BJ (cell line): ENCODE results near the gene DCTN4. TPM values are rescaled to one million over a fixed set of nuclear protein-coding genes. Genes with fewer than 3 reads are reported as not detected.

Experiments used
- CTCF ChIA-PET: fragments of 350-600 bp; formaldehyde crosslinking; extraction: SDS; loops from one replicate; lab custom pipeline; 2021; ENCODE audit warnings: antibody characterized with exemption, inconsistent platforms; lab: Yijun Ruan, JAX
- POLR2A ChIA-PET: fragments of 300-600 bp; sonication (Branson Sonifier 250); formaldehyde crosslinking; extraction: SDS; loops from one replicate; lab custom pipeline; 2021; ENCODE audit warnings: antibody characterized with exemption; lab: Charles Lee
- DNase-seq: peaks from one replicate; pipeline ENCODE4 v3.0.0-alpha.2; 2011; ENCODE audit warnings: low read depth
- H3K27me3 ChIP-seq: 2 replicates; pipeline ENCODE4 v1.6.0; 2011; ENCODE audit warnings: low read length; ENCODE audit not compliant: control insufficient read depth, insufficient read depth
- H3K36me3 ChIP-seq: 2 replicates; pipeline ENCODE4 v1.5.1; 2011; ENCODE audit warnings: low read length; ENCODE audit not compliant: control insufficient read depth, insufficient read depth
- H3K4me3 ChIP-seq: 2 replicates; pipeline ENCODE4 v1.5.1; 2011; ENCODE audit warnings: low read depth, mild to moderate bottlenecking, control low read depth, low read length
- polyA plus RNA-seq: library from polyadenylated mRNA; depleted of rRNA; stranded (reverse); fragments of >200 nt; gene quantifications from 2 replicates; pipeline ENCODE4 v1.2.3, GENCODE V29; 2011
- TF ChIP-seq, protein P1 (sequence below): IDR thresholded peaks from 2 replicates; pipeline ENCODE4 v1.5.1; 2011; ENCODE audit warnings: low read depth, mild to moderate bottlenecking, control low read depth, inconsistent platforms, low read length, moderate library complexity; ENCODE audit not compliant: insufficient read depth

Gene DCTN4
- polyA plus RNA-seq, 1 experiment, result 50.2 TPM

DNA sequence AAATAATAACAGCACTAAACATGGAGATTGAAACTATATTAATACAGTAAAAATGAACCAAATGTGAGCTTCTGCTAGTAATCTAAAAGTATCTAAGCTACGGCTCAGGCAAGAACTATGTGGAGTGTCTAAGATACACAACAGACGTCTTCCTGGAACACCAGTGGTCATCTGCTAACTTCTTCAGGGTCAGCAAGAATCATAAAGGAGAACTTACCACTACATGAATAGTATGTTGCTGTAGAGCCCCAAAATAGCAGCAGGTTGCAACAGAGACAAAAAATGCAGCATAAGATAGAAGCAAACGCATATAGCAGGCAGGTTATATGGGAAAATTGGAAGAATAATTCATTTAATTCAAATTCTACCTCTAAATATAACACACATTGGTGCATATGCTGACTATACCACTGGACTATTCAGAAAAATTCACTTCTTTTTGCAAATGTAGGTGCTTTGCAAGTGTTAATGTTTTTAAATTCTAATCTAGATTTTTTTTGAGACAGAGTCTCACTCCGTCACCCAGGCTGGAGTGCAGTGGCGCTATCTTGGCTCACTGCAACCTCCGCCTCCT is 27.1 kb downstream of the DCTN4 start:
- TF ChIP-seq, protein P1, sequence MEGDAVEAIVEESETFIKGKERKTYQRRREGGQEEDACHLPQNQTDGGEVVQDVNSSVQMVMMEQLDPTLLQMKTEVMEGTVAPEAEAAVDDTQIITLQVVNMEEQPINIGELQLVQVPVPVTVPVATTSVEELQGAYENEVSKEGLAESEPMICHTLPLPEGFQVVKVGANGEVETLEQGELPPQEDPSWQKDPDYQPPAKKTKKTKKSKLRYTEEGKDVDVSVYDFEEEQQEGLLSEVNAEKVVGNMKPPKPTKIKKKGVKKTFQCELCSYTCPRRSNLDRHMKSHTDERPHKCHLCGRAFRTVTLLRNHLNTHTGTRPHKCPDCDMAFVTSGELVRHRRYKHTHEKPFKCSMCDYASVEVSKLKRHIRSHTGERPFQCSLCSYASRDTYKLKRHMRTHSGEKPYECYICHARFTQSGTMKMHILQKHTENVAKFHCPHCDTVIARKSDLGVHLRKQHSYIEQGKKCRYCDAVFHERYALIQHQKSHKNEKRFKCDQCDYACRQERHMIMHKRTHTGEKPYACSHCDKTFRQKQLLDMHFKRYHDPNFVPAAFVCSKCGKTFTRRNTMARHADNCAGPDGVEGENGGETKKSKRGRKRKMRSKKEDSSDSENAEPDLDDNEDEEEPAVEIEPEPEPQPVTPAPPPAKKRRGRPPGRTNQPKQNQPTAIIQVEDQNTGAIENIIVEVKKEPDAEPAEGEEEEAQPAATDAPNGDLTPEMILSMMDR, result no peak
- no peak for DNase-seq
- CTCF ChIA-PET, result interaction anchor here (0.6 to 1.7 kb wide), 3 partner anchors 10 to 177 kb away, joined by 3 read pairs; no protein-coding TSS in a partner anchor
- Histone ChIP-seq H3K27me3 (no peaks in the 10 kb centered on the region), H3K4me3 (no peak overlapping the region), H3K36me3 (peaks cover 8% of the 10 kb centered on the region)
- POLR2A ChIA-PET, result no interaction called here

DNA sequence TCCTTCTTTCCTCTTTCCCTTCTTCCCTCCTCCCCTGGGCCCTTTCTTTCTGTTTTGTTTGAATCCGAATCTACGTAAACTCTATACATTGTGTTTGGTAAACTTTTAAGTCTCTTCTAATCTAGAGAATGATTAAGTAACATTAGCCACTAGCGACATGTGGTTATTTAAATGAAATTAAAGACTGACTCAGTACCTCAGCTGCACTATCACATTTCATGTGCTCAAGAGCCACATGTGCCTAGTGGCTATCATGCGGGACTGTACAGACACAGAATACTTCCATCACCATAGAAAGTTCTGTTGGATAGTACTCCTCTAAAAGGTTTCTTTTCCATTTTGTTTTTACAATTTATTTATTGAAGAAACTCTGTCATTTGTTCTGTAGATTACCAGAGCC is 29.0 kb downstream of the DCTN4 start:
- H3K36me3 ChIP-seq, result peaks cover 8% of the 10 kb centered on the region
- DNase-seq, result no peak
- TF ChIP-seq, protein P1, result no peak
- ChIA-PET CTCF (interaction anchor here (1.1 kb wide), 1 partner anchor 49 kb away, joined by 3 read pairs; the partner anchor contains the start of gene SMIM3), POLR2A (no interaction called here)
- no peaks in the 10 kb centered on the region for H3K27me3 ChIP-seq
- H3K4me3 ChIP-seq, result no peak overlapping the region

DNA sequence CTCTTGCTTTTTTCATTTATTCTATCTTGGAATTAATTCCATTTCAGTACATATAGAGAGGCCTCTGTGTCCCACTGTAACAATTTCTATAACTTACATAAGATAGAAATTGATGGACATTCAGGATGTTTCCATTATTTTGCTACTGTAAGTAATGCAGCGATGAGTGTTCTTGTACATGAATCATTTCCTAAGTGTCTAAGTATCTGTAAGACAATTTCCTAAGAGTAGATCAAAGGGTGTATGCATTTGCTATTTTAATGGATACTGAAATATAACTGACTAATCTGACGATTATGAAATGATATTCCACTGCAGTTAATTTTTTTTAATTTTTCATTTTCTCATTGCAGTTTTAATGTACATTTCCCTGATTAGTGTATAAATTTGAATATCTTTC is 35.0 kb downstream of the DCTN4 start:
- ChIA-PET CTCF (no interaction called here), POLR2A (no interaction called here)
- DNase-seq, result no peak
- Histone ChIP-seq H3K36me3 (peaks cover 7% of the 10 kb centered on the region), H3K27me3 (no peaks in the 10 kb centered on the region), H3K4me3 (no peak overlapping the region)
- TF ChIP-seq, protein P1, result no peak

DNA sequence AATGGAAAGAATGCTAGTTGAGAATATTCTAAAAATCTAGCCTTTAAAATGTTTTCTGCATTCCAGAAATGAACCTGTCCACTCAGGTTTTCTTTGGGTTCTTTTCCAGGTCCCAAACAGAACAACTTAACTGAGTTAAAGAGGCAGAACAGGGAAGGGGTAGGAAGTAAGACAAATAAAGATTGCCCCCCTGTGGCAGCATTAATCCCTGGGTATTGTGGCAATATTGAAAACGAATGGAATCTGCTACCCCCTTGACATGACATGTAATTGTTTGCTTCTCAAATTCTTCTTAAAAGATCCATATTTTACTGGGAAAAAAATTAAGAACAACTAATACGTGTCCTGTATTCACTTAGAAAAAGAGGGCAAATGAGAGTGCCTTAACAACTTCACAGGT is 48.7 kb downstream of the DCTN4 start:
- Histone ChIP-seq H3K27me3 (no peaks in the 10 kb centered on the region), H3K36me3 (peaks cover 8% of the 10 kb centered on the region), H3K4me3 (no peak overlapping the region)
- ChIA-PET CTCF (interaction anchor here (1.0 kb wide), 1 partner anchor 251 kb away, joined by 3 read pairs; no protein-coding TSS in a partner anchor), POLR2A (no interaction called here)
- TF ChIP-seq, protein P1, result peak; percentile 35
- no peak for DNase-seq

DNA sequence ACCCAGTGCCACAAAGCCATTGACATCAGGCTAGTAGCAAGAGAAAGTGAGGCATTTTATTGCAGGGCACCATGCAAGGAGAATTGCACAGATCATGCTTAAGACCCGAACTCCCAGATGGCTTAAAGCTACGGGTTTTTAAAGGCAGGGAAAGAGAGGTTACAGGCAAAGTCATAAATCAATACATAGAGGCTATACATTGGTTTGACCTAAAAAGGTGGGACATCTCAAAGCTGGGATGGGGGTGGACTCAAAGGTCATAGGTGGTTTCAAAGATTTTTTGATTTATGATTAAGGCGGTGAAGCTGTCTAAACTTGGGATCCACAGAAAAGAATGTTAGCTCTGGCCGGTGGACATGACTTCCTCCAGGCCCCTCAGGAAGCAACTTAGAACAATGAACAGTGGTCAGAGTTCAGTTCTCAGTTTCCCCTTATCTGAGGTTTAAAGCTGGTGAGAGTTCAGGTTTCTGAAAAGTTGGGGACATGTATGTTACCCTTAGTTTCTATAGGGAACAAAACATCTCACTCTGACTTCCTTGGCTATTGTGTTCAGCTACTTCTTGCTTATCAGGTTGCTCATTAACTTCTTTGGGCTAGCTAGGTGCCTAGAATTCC is 51.9 kb downstream of the DCTN4 start:
- ChIA-PET CTCF (interaction anchor here (0.7 to 1.2 kb wide), 3 partner anchors 145 to 1069 kb away, joined by 3 to 5 read pairs (median 3); no protein-coding TSS in a partner anchor), POLR2A (no interaction called here)
- Histone ChIP-seq H3K36me3 (peaks cover 5% of the 10 kb centered on the region), H3K4me3 (no peak overlapping the region), H3K27me3 (no peaks in the 10 kb centered on the region)
- TF ChIP-seq, protein P1, result no peak
- DNase-seq, result no peak
